ENCODE results near the gene ADAM17. TPM values are rescaled to one million over a fixed set of nuclear protein-coding genes. Genes with fewer than 3 reads are reported as not detected.

The ADAM17 gene
- total and polyA plus RNA-seq, 2 of the 13 experiments (the other 11 are each of a cell fraction or from before 2014, with no cell fraction given): 6.5 to 33.4 TPM

- H3K4me3 ChIP-seq (replicated peaks in 1 of 3; ENCODE audit: insufficient read depth in 1 of 3, low read depth in 2 of 3, low read length in 3 of 3): no peak overlapping the region
- H3K27me3 ChIP-seq (ENCODE audit: control insufficient read depth in 1 of 2, insufficient read depth in 2 of 2, low read length in 2 of 2): no peaks in the 10 kb centered on the region
- ATAC-seq (no peak), DNase-seq (ENCODE audit: low spot score) (no peak), FAIRE-seq (peak; percentile 26)
- in situ Hi-C loops (cut with HindIII; ENCODE audit: extremely low pct_ligation_motif_present, low pct_unique_long_range_greater_than_20kb) (no loop called here), intact Hi-C loops (cut with micrococcal nuclease; ENCODE audit: unreplicated experiment) (no loop called here)
- H3K79me2 ChIP-seq (ENCODE audit: insufficient read depth, low read length): no peaks in the 10 kb centered on the region
- H3K27ac ChIP-seq (ENCODE audit: extremely low read length, insufficient read depth, low read length): no peak overlapping the region
- WGBS (ENCODE audit: low lambda C conversion rate): 39% methylated on average over 1 of the region's 1 CpG
- peaks cover 9% of the 10 kb centered on the region; the same call in 1 of the 2 replicates for H3K4me1 ChIP-seq (ENCODE audit: insufficient read depth, low read length)
- no peak overlapping the region for H2AFZ ChIP-seq (ENCODE audit: low read length)
- no TSS peak for BruUV-seq (replicated peaks)
- ChIA-PET CTCF (ENCODE audit: low intra/inter-chr PET ratio, low total read pairs) (no interaction called here), POLR2A (interaction anchor here (1.4 kb wide), 1 partner anchor 17 kb away, joined by 5 read pairs; the partner anchor contains the start of gene ADAM17)
- no peak overlapping the region for H3K4me2 ChIP-seq (ENCODE audit: low read depth, low read length)
- TF ChIP-seq, protein P1, sequence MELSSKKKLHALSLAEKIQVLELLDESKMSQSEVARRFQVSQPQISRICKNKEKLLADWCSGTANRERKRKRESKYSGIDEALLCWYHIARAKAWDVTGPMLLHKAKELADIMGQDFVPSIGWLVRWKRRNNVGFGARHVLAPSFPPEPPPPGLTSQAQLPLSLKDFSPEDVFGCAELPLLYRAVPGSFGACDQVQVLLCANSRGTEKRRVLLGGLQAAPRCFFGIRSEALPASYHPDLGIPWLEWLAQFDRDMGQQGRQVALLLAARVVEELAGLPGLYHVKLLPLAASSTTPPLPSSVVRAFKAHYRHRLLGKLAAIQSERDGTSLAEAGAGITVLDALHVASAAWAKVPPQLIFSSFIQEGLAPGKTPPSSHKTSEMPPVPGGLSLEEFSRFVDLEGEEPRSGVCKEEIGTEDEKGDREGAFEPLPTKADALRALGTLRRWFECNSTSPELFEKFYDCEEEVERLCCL (CRISPR knock-in tag; IDR thresholded peaks at IDR 0.05; ENCODE audit: borderline replicate concordance): no peak
- TF ChIP-seq ZNF749 (CRISPR knock-in tag; IDR thresholded peaks at IDR 0.05; ENCODE audit: borderline replicate concordance) (no peak), JDP2 (CRISPR knock-in tag; IDR thresholded peaks at IDR 0.05; ENCODE audit: borderline replicate concordance) (no peak), MLLT10 (CRISPR knock-in tag; IDR thresholded peaks at IDR 0.05) (no peak), SAP130 (CRISPR knock-in tag; IDR thresholded peaks at IDR 0.05; ENCODE audit: low read depth) (no peak), ZNF136 (CRISPR knock-in tag; IDR thresholded peaks at IDR 0.05; ENCODE audit: low read depth) (no peak), ZNF430 (CRISPR knock-in tag; IDR thresholded peaks at IDR 0.05) (no peak), ZSCAN21 (CRISPR knock-in tag; IDR thresholded peaks at IDR 0.05; ENCODE audit: borderline replicate concordance) (no peak), ZNF577 (CRISPR knock-in tag; IDR thresholded peaks at IDR 0.05; ENCODE audit: borderline replicate concordance, low read depth) (no peak), ZEB1 (IDR thresholded peaks at IDR 0.05; ENCODE audit: insufficient replicate concordance, low read depth) (no peak), MED8 (CRISPR knock-in tag; IDR thresholded peaks at IDR 0.05; ENCODE audit: insufficient replicate concordance) (no peak)
- no peaks in the 10 kb centered on the region for H4K20me1 ChIP-seq (ENCODE audit: insufficient read depth, low read length)
- H3K9ac ChIP-seq (ENCODE audit: insufficient read depth, low read depth, low read length): no peak overlapping the region
- H3K9me3 ChIP-seq (ENCODE audit: low read length): no peaks in the 10 kb centered on the region
- no peaks in the 10 kb centered on the region for H3K36me3 ChIP-seq (replicated peaks in 1 of 2; ENCODE audit: control insufficient read depth in 1 of 2, insufficient read depth in 2 of 2, low read length in 2 of 2)
Measured at GRCh38 chr2:9573013-9573720, 17.5 kb upstream of the ADAM17 start.
